Ishikawa (cell line): Measurements from ENCODE around the gene APBA2.

ENCODE experiments used
- CEBPB ChIP-seq: IDR thresholded peaks from 2 replicates; pipeline ENCODE4 v1.6.1; 2012
- CREB1 ChIP-seq: IDR thresholded peaks from 2 replicates; pipeline ENCODE4 v1.6.1; 2012; ENCODE audit warnings: low read depth
- EP300 ChIP-seq: IDR thresholded peaks from 2 replicates; pipeline ENCODE4 v1.6.1; 2012; ENCODE audit warnings: borderline replicate concordance
- FOXM1 ChIP-seq: IDR thresholded peaks from 2 replicates; pipeline ENCODE4 v1.6.1; 2012; ENCODE audit warnings: low read depth, borderline replicate concordance
- MAX ChIP-seq: IDR thresholded peaks from 2 replicates; pipeline ENCODE4 v1.6.1; 2012
- RAD21 ChIP-seq: IDR thresholded peaks from 2 replicates; pipeline ENCODE4 v1.6.1; 2012; ENCODE audit warnings: low read depth
- REST ChIP-seq: IDR thresholded peaks from 2 replicates; pipeline ENCODE4 v1.6.1; 2012; ENCODE audit warnings: low read depth, mild to moderate bottlenecking
- TAF1 ChIP-seq: IDR thresholded peaks from 2 replicates; pipeline ENCODE4 v1.6.1; 2012; ENCODE audit warnings: low read depth, mild to moderate bottlenecking
- TCF12 ChIP-seq: IDR thresholded peaks from 2 replicates; pipeline ENCODE4 v1.6.1; 2012; ENCODE audit warnings: low read depth
- TEAD4 ChIP-seq: IDR thresholded peaks from 2 replicates; pipeline ENCODE4 v1.6.1; 2012
- USF1 ChIP-seq: IDR thresholded peaks from 2 replicates; pipeline ENCODE4 v1.6.1; 2012
- YY1 ChIP-seq: IDR thresholded peaks from 2 replicates; pipeline ENCODE4 v1.6.1; 2012; ENCODE audit warnings: low read depth

GRCh38 chr15:28959326-28959725 lies 73.6 kb downstream of the APBA2 start:
- TF ChIP-seq EP300 (no peak), RAD21 (no peak), TAF1 (no peak), YY1 (no peak), USF1 (no peak), FOXM1 (no peak), MAX (no peak), REST (no peak), TEAD4 (no peak), CEBPB (no peak), CREB1 (no peak), TCF12 (no peak)
